ENCODE data around the gene SLC2A9.

SLC2A9 gene

GRCh38 chr4:9936129-9936644, 85.1 kb downstream of the SLC2A9 start:
- Histone ChIP-seq H3K27ac (no peak overlapping the region), H3K36me3 (peaks cover 0 to 87% (median 0%) of the 10 kb centered on the region in 11 experiments; a peak in 10 of 22 replicates), H3K4me2 (no peak overlapping the region), H3K9ac (no peak overlapping the region), H4K20me1 (peaks cover 0 to 30% (median 0%) of the 10 kb centered on the region in 11 experiments; a peak in 2 of 22 replicates), H3K9me3 (replicated peaks in 1 of 11) (0 out of 22 replicates have a peak, but pooled peaks cover 0 to 3% (median 0%) of the 10 kb centered on the region in 11 experiments), H3K4me1 (peaks cover 8 to 16% (median 12%) of the 10 kb centered on the region in 10 experiments), H3K27me3 (no peaks in the 10 kb centered on the region), H3K4me3 (no peak overlapping the region)
- no peak for TF ChIP-seq Cebpa-rat (IDR thresholded peaks at IDR 0.05)

- no peak overlapping the region for H3K4me3 ChIP-seq
- 0 out of 22 replicates have a peak overlapping the region, but pooled peaks of 1 of the 11 experiments have one; percentile 1 for H3K4me2 ChIP-seq
- no peaks in the 10 kb centered on the region for H3K9me3 ChIP-seq (replicated peaks in 1 of 11)
- peaks cover 0 to 85% (median 0%) of the 10 kb centered on the region in 11 experiments; a peak in 10 of 22 replicates for H3K36me3 ChIP-seq
- no peak overlapping the region for H3K27ac ChIP-seq
- no peaks in the 10 kb centered on the region for H3K27me3 ChIP-seq
- peaks cover 0 to 6% (median 0%) of the 10 kb centered on the region in 10 experiments; a peak in 2 of 20 replicates for H3K4me1 ChIP-seq
- peaks cover 0 to 53% (median 0%) of the 10 kb centered on the region in 11 experiments; a peak in 3 of 22 replicates for H4K20me1 ChIP-seq
- TF ChIP-seq Cebpa-rat (IDR thresholded peaks at IDR 0.05), result no peak
- no peak overlapping the region for H3K9ac ChIP-seq
These were observed 87.3 kb downstream of the SLC2A9 start for GRCh38 chr4:9933956-9934355.

- Histone ChIP-seq H3K4me1 (peaks cover 0 to 6% (median 0%) of the 10 kb centered on the region in 10 experiments; a peak in 2 of 20 replicates), H3K27me3 (no peaks in the 10 kb centered on the region), H3K36me3 (peaks cover 0 to 80% (median 0%) of the 10 kb centered on the region in 11 experiments; a peak in 10 of 22 replicates), H3K4me2 (no peak overlapping the region), H4K20me1 (peaks cover 0 to 56% (median 0%) of the 10 kb centered on the region in 11 experiments; a peak in 3 of 22 replicates), H3K9me3 (replicated peaks in 1 of 11) (no peaks in the 10 kb centered on the region), H3K4me3 (no peak overlapping the region), H3K9ac (no peak overlapping the region), H3K27ac (no peak overlapping the region)
- no peak for TF ChIP-seq Cebpa-rat (IDR thresholded peaks at IDR 0.05)
These were observed 88.1 kb downstream of the SLC2A9 start for GRCh38 chr4:9933184-9933583.

GRCh38 chr4:9932771-9933170, 88.5 kb downstream of the SLC2A9 start:
- Histone ChIP-seq H3K36me3 (peaks cover 0 to 82% (median 0%) of the 10 kb centered on the region in 11 experiments; a peak in 10 of 22 replicates), H3K9me3 (replicated peaks in 1 of 11) (no peaks in the 10 kb centered on the region), H3K4me1 (peaks cover 0 to 9% (median 0%) of the 10 kb centered on the region in 10 experiments; a peak in 5 of 20 replicates), H4K20me1 (peaks cover 0 to 56% (median 0%) of the 10 kb centered on the region in 11 experiments; a peak in 3 of 22 replicates), H3K4me2 (no peak overlapping the region), H3K9ac (no peak overlapping the region), H3K4me3 (no peak overlapping the region), H3K27me3 (no peaks in the 10 kb centered on the region), H3K27ac (no peak overlapping the region)
- no peak for TF ChIP-seq Cebpa-rat (IDR thresholded peaks at IDR 0.05)

- Histone ChIP-seq H3K4me2 (no peak overlapping the region), H3K4me1 (peaks cover 0 to 18% (median 0%) of the 10 kb centered on the region in 10 experiments; a peak in 7 of 20 replicates), H3K9me3 (replicated peaks in 1 of 11) (no peaks in the 10 kb centered on the region), H3K27ac (no peak overlapping the region), H3K36me3 (peaks cover 0 to 81% (median 0%) of the 10 kb centered on the region in 11 experiments; a peak in 10 of 22 replicates), H4K20me1 (peaks cover 0 to 47% (median 0%) of the 10 kb centered on the region in 11 experiments; a peak in 3 of 22 replicates), H3K9ac (no peak overlapping the region), H3K27me3 (no peaks in the 10 kb centered on the region), H3K4me3 (no peak overlapping the region)
- no peak for TF ChIP-seq Cebpa-rat (IDR thresholded peaks at IDR 0.05)
These were observed 90.2 kb downstream of the SLC2A9 start for GRCh38 chr4:9931146-9931545.

- Histone ChIP-seq H3K4me2 (no peak overlapping the region), H3K36me3 (peaks cover 0 to 66% (median 0%) of the 10 kb centered on the region in 11 experiments; a peak in 10 of 22 replicates), H3K4me3 (no peak overlapping the region), H3K4me1 (peaks cover 0 to 15% (median 0%) of the 10 kb centered on the region in 10 experiments; a peak in 7 of 20 replicates), H3K27me3 (no peaks in the 10 kb centered on the region), H3K9ac (no peak overlapping the region), H3K9me3 (replicated peaks in 1 of 11) (no peaks in the 10 kb centered on the region), H4K20me1 (peaks cover 0 to 59% (median 0%) of the 10 kb centered on the region in 11 experiments; a peak in 3 of 22 replicates), H3K27ac (no peak overlapping the region)
- no peak for TF ChIP-seq Cebpa-rat (IDR thresholded peaks at IDR 0.05)
These were observed 92.2 kb downstream of the SLC2A9 start for GRCh38 chr4:9929111-9929510.

- no peak for TF ChIP-seq Cebpa-rat (IDR thresholded peaks at IDR 0.05)
- no peaks in the 10 kb centered on the region for H3K27me3 ChIP-seq
- no peak overlapping the region for H3K9ac ChIP-seq
- peaks cover 0 to 50% (median 0%) of the 10 kb centered on the region in 11 experiments; a peak in 9 of 22 replicates for H3K36me3 ChIP-seq
- peaks cover 0 to 12% (median 0%) of the 10 kb centered on the region in 10 experiments; a peak in 7 of 20 replicates for H3K4me1 ChIP-seq
- no peak overlapping the region for H3K27ac ChIP-seq
- H3K9me3 ChIP-seq (replicated peaks in 1 of 11), result no peaks in the 10 kb centered on the region
- peak overlapping the region in 2 of 11 experiments; percentile 44 to 46; a peak in 3 of 22 replicates for H3K4me2 ChIP-seq
- no peak overlapping the region for H3K4me3 ChIP-seq
- H4K20me1 ChIP-seq, result peaks cover 0 to 54% (median 0%) of the 10 kb centered on the region in 11 experiments; a peak in 3 of 22 replicates
These were observed 93.8 kb downstream of the SLC2A9 start for GRCh38 chr4:9927341-9928007.

GRCh38 chr4:9926586-9926985, 94.7 kb downstream of the SLC2A9 start:
- Histone ChIP-seq H4K20me1 (peaks cover 0 to 53% (median 0%) of the 10 kb centered on the region in 11 experiments; a peak in 3 of 22 replicates), H3K27me3 (no peaks in the 10 kb centered on the region), H3K9me3 (replicated peaks in 1 of 11) (no peaks in the 10 kb centered on the region), H3K4me3 (no peak overlapping the region), H3K27ac (no peak overlapping the region), H3K36me3 (peaks cover 0 to 46% (median 0%) of the 10 kb centered on the region in 11 experiments; a peak in 9 of 22 replicates), H3K4me1 (peaks cover 0 to 12% (median 0%) of the 10 kb centered on the region in 10 experiments; a peak in 7 of 20 replicates), H3K4me2 (no peak overlapping the region), H3K9ac (no peak overlapping the region)
- TF ChIP-seq Cebpa-rat (IDR thresholded peaks at IDR 0.05), result no peak

Measured in BLaER1 treated with 17β-estradiol and CSF1 and Interleukin-3, amounts not matched to agents 10 nM and 100 nM (cell line).